Hepatocyte (in vitro differentiated cells): Measurements from ENCODE around the gene IL13RA1.

Source experiments
- EZH2phosphoT487 ChIP-seq: fragments of 200-600 bp; sonication (generic); IDR thresholded peaks from one replicate; pipeline ENCODE4 v1.6.1; 2018; ENCODE audit warnings: antibody characterized with exemption, mild to moderate bottlenecking, low read depth, moderate library complexity; ENCODE audit not compliant: unreplicated experiment, severe bottlenecking
- TF ChIP-seq, protein P1 (sequence below): fragments of 200-600 bp; sonication (generic); IDR thresholded peaks from 2 replicates; pipeline ENCODE4 v1.5.1; 2016; ENCODE audit warnings: antibody characterized with exemption, mild to moderate bottlenecking; ENCODE audit not compliant: poor library complexity

DNA sequence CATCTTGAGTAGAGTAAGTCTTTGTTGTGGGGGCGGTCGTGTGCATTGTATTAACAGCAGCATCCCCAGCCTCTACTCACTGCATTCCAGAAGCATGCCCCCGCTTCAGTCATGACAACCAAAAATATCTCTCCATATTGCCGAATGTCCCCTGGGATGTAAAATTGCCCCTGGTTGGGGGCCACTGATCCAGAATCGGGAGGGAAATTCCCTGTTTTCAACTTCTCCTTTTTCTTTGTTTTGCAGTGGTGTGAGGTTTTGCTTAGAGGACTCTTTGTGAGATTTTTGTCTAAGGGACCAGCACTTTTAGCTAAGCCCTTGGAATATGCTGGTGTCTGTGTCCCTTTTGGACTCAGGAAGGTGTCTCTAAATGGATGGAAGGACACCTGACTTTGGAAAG lies 3.0 kb upstream of the IL13RA1 start:
- TF ChIP-seq, protein P1, sequence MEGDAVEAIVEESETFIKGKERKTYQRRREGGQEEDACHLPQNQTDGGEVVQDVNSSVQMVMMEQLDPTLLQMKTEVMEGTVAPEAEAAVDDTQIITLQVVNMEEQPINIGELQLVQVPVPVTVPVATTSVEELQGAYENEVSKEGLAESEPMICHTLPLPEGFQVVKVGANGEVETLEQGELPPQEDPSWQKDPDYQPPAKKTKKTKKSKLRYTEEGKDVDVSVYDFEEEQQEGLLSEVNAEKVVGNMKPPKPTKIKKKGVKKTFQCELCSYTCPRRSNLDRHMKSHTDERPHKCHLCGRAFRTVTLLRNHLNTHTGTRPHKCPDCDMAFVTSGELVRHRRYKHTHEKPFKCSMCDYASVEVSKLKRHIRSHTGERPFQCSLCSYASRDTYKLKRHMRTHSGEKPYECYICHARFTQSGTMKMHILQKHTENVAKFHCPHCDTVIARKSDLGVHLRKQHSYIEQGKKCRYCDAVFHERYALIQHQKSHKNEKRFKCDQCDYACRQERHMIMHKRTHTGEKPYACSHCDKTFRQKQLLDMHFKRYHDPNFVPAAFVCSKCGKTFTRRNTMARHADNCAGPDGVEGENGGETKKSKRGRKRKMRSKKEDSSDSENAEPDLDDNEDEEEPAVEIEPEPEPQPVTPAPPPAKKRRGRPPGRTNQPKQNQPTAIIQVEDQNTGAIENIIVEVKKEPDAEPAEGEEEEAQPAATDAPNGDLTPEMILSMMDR = no peak
- no peak for TF ChIP-seq EZH2phosphoT487
